Middle frontal gyrus (tissue), 1 donor: Measurements from ENCODE around the gene PSTPIP1.

ENCODE experiments used
- DNase-seq: peaks from one replicate; pipeline ENCODE4 v3.0.0-alpha.2; 2015; ENCODE audit warnings: low spot score; ENCODE audit errors: extremely low spot score

The PSTPIP1 gene

GRCh38 chr15:77018796-77019505 lies 24.0 kb downstream of the PSTPIP1 start:
- DNase-seq, result no peak

GRCh38 chr15:77019521-77020331 lies 24.8 kb downstream of the PSTPIP1 start:
- no peak for DNase-seq

- no peak for DNase-seq
Observed at GRCh38 chr15:77020348-77021087, 25.6 kb downstream of the PSTPIP1 start.

GRCh38 chr15:77021088-77021481 lies 26.2 kb downstream of the PSTPIP1 start:
- DNase-seq, result no peak

GRCh38 chr15:77021803-77022381 lies 27.0 kb downstream of the PSTPIP1 start:
- DNase-seq, result no peak

- no peak for DNase-seq
Observed at GRCh38 chr15:77022646-77023575, 28.0 kb downstream of the PSTPIP1 start.

- no peak for DNase-seq
Observed at GRCh38 chr15:77023576-77024272, 28.8 kb downstream of the PSTPIP1 start.

GRCh38 chr15:77024273-77025082 lies 29.6 kb downstream of the PSTPIP1 start:
- DNase-seq, result no peak

- DNase-seq, result no peak
Observed at GRCh38 chr15:77025083-77025901, 30.4 kb downstream of the PSTPIP1 start.

GRCh38 chr15:77025941-77026411 lies 31.1 kb downstream of the PSTPIP1 start:
- DNase-seq, result no peak

- DNase-seq, result no peak
Observed at GRCh38 chr15:77026501-77027110, 31.7 kb downstream of the PSTPIP1 start.

GRCh38 chr15:77027111-77027696 lies 32.3 kb downstream of the PSTPIP1 start:
- DNase-seq, result no peak

- no peak for DNase-seq
Observed at GRCh38 chr15:77027697-77028450, 32.9 kb downstream of the PSTPIP1 start.

GRCh38 chr15:77028451-77029165 lies 33.7 kb downstream of the PSTPIP1 start:
- no peak for DNase-seq

GRCh38 chr15:77029166-77030047 lies 34.5 kb downstream of the PSTPIP1 start:
- DNase-seq, result no peak
